A172 (cell line): Measurements from ENCODE around the gene SETD1A. TPM values are rescaled to one million over a fixed set of nuclear protein-coding genes. Genes with fewer than 3 reads are reported as not detected.
A peak's percentile ranks its signal among the peaks of the same experiment; 100 is the strongest.

Experiments
- DNase-seq: peaks from one replicate; pipeline ENCODE4 v3.0.0-alpha.2; 2015; ENCODE audit warnings: low spot score
- total RNA-seq: library from RNA; depleted of rRNA; stranded (reverse); fragments of >200 nt; shearing (Covaris generic); gene quantifications from 2 replicates; pipeline ENCODE4 v1.2.3, GENCODE V29; 2014

SETD1A gene
- total RNA-seq, 1 experiment from 2014 or later, result 3.8 TPM

GRCh38 chr16:30929167-30929566 lies 28.4 kb upstream of the SETD1A start:
- DNase-seq, result no peak

GRCh38 chr16:30930160-30930571 lies 27.4 kb upstream of the SETD1A start:
- DNase-seq, result no peak

GRCh38 chr16:30931068-30931650 lies 26.4 kb upstream of the SETD1A start:
- DNase-seq, result no peak

- DNase-seq, result peak; percentile 46
Observed at GRCh38 chr16:30934827-30935557, 22.6 kb upstream of the SETD1A start.

- no peak for DNase-seq
Observed at GRCh38 chr16:30937692-30938091, 19.9 kb upstream of the SETD1A start.

- peak; percentile 38 for DNase-seq
Observed at GRCh38 chr16:30939571-30939970, 18.0 kb upstream of the SETD1A start.

- peak; percentile 81 for DNase-seq
Observed at GRCh38 chr16:30941600-30942425, 15.7 kb upstream of the SETD1A start.

GRCh38 chr16:30942426-30942806 lies 15.1 kb upstream of the SETD1A start:
- no peak for DNase-seq

- no peak for DNase-seq
Observed at GRCh38 chr16:30944352-30944751, 13.2 kb upstream of the SETD1A start.

GRCh38 chr16:30946671-30947540 lies 10.6 kb upstream of the SETD1A start:
- no peak for DNase-seq

- DNase-seq, result no peak
Observed at GRCh38 chr16:30947541-30947858, 10.1 kb upstream of the SETD1A start.

- peak; percentile 98 for DNase-seq
Observed at GRCh38 chr16:30947859-30948666, 9.5 kb upstream of the SETD1A start.

GRCh38 chr16:30948667-30949649 lies 8.6 kb upstream of the SETD1A start, which contains the start of gene ORAI3:
ORAI3 (plus strand) TSS chr16:30949068; CDS start chr16:30949290, 222 bp downstream.
- peak; percentile 59 for DNase-seq

- DNase-seq, result peak; percentile 98
Observed at GRCh38 chr16:30949650-30950515, 7.7 kb upstream of the SETD1A start.

- DNase-seq, result no peak
Observed at GRCh38 chr16:30950516-30951065, 7.0 kb upstream of the SETD1A start.

- DNase-seq, result no peak
Observed at GRCh38 chr16:30951193-30951592, 6.4 kb upstream of the SETD1A start.

- no peak for DNase-seq
Observed at GRCh38 chr16:30951750-30952149, 5.8 kb upstream of the SETD1A start.

- DNase-seq, result no peak
Observed at GRCh38 chr16:30953111-30953510, 4.4 kb upstream of the SETD1A start.
